DOHH2 (cell line): ENCODE measurements around the gene GLCE.
A peak's percentile ranks its signal among the peaks of the same experiment; 100 is the strongest.

Source experiments
- H3F3A ChIP-seq: fragments of 200-600 bp; sonication (generic), shearing (Covaris generic); 2 replicates; pipeline ENCODE4 v1.6.0; 2016; ENCODE audit warnings: antibody characterized with exemption, mild to moderate bottlenecking; ENCODE audit not compliant: control insufficient read depth, insufficient read depth
- H3K27ac ChIP-seq: fragments of 200-600 bp; sonication (generic); 2 replicates; pipeline ENCODE4 v1.5.1; 2014; ENCODE audit warnings: low read depth, mild to moderate bottlenecking, low read length, moderate library complexity
- H3K27me3 ChIP-seq: fragments of 200-600 bp; sonication (generic); 2 replicates; pipeline ENCODE4 v1.6.1; 2014; ENCODE audit warnings: mild to moderate bottlenecking, low read length, mixed read lengths; ENCODE audit not compliant: control insufficient read depth
- H3K36me3 ChIP-seq: fragments of 200-600 bp; sonication (generic); 2 replicates; pipeline ENCODE4 v1.6.1; 2014; ENCODE audit warnings: mild to moderate bottlenecking, low read length, moderate library complexity, mixed read lengths; ENCODE audit not compliant: control insufficient read depth
- H3K4me1 ChIP-seq: fragments of 200-600 bp; sonication (generic); 2 replicates; pipeline ENCODE4 v1.6.1; 2014; ENCODE audit warnings: mild to moderate bottlenecking, low read length, mixed read lengths; ENCODE audit not compliant: control insufficient read depth
- H3K4me2 ChIP-seq: fragments of 200-600 bp; sonication (generic); 2 replicates; pipeline ENCODE4 v1.6.0; 2014; ENCODE audit warnings: mild to moderate bottlenecking, low read length, moderate library complexity
- H3K4me3 ChIP-seq: fragments of 200-600 bp; sonication (generic); 2 replicates; pipeline ENCODE4 v1.5.1; 2014; ENCODE audit warnings: mild to moderate bottlenecking, low read length, mixed read lengths
- H3K79me2 ChIP-seq: fragments of 200-600 bp; sonication (generic); 2 replicates; pipeline ENCODE4 v1.6.1; 2014; ENCODE audit warnings: mild to moderate bottlenecking, low read length, mixed read lengths; ENCODE audit not compliant: control insufficient read depth
- H3K9me2 ChIP-seq: fragments of 200-600 bp; sonication (generic); replicated peaks from 2 replicates; pipeline ENCODE4 v1.6.1; 2014; ENCODE audit warnings: mild to moderate bottlenecking, low read length, mixed read lengths; ENCODE audit not compliant: control insufficient read depth
- H3K9me3 ChIP-seq: fragments of 200-600 bp; sonication (generic); 2 replicates; pipeline ENCODE4 v1.6.1; 2014; ENCODE audit warnings: antibody characterized with exemption, low read length, mixed read lengths; ENCODE audit not compliant: control insufficient read depth, insufficient read depth
- H4K20me1 ChIP-seq: fragments of 200-600 bp; sonication (generic); 2 replicates; pipeline ENCODE4 v1.6.0; 2014; ENCODE audit warnings: low read depth, mild to moderate bottlenecking, antibody characterized with exemption, low read length, moderate library complexity; ENCODE audit not compliant: control insufficient read depth, insufficient read depth
- EZH2phosphoT487 ChIP-seq: fragments of 200-600 bp; sonication (generic); IDR thresholded peaks from 2 replicates; pipeline ENCODE4 v1.6.1; 2017; ENCODE audit warnings: borderline replicate concordance, mild to moderate bottlenecking, antibody characterized with exemption, low read length, moderate library complexity, mixed read lengths
- TF ChIP-seq, protein P1 (sequence below): fragments of 200-600 bp; sonication (generic); IDR thresholded peaks from one replicate; pipeline ENCODE4 v1.5.1; 2014; ENCODE audit warnings: antibody characterized with exemption, mild to moderate bottlenecking, low read depth, low read length; ENCODE audit not compliant: poor library complexity, severe bottlenecking

The GLCE gene

DNA sequence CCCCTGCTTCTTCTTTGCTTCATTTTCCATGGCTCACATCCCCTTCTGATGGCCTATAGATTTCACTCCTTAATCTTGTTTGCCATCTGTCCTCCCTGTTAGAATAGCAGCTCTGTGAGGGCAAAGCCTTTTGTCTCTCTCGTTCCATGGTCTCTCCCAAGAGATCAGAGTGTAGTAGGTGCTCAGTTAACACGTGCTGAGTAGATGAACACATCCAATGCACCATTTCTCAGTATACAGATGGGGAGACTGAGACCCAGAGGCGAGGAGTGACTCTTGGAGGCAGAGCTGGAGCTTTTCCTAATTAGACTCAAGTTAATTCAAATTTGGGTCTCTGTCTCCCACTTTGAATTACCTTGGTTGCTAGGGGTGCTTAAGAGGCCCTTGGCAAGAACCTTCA lies 142.5 kb downstream of the GLCE start:
- no peaks in the 10 kb centered on the region for H4K20me1 ChIP-seq
- TF ChIP-seq, protein P1, sequence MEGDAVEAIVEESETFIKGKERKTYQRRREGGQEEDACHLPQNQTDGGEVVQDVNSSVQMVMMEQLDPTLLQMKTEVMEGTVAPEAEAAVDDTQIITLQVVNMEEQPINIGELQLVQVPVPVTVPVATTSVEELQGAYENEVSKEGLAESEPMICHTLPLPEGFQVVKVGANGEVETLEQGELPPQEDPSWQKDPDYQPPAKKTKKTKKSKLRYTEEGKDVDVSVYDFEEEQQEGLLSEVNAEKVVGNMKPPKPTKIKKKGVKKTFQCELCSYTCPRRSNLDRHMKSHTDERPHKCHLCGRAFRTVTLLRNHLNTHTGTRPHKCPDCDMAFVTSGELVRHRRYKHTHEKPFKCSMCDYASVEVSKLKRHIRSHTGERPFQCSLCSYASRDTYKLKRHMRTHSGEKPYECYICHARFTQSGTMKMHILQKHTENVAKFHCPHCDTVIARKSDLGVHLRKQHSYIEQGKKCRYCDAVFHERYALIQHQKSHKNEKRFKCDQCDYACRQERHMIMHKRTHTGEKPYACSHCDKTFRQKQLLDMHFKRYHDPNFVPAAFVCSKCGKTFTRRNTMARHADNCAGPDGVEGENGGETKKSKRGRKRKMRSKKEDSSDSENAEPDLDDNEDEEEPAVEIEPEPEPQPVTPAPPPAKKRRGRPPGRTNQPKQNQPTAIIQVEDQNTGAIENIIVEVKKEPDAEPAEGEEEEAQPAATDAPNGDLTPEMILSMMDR: no peak
- no peak for TF ChIP-seq EZH2phosphoT487
- H3K9me3 ChIP-seq: no peaks in the 10 kb centered on the region
- H3K4me1 ChIP-seq: no peaks in the 10 kb centered on the region
- H3K27ac ChIP-seq: no peak overlapping the region
- H3K27me3 ChIP-seq: peaks cover 23% of the 10 kb centered on the region
- H3K4me2 ChIP-seq: no peak overlapping the region
- H3K36me3 ChIP-seq: no peaks in the 10 kb centered on the region
- H3K79me2 ChIP-seq: no peaks in the 10 kb centered on the region
- no peaks in the 10 kb centered on the region for H3F3A ChIP-seq
- H3K4me3 ChIP-seq: no peak overlapping the region
- H3K9me2 ChIP-seq: no peaks in the 10 kb centered on the region

DNA sequence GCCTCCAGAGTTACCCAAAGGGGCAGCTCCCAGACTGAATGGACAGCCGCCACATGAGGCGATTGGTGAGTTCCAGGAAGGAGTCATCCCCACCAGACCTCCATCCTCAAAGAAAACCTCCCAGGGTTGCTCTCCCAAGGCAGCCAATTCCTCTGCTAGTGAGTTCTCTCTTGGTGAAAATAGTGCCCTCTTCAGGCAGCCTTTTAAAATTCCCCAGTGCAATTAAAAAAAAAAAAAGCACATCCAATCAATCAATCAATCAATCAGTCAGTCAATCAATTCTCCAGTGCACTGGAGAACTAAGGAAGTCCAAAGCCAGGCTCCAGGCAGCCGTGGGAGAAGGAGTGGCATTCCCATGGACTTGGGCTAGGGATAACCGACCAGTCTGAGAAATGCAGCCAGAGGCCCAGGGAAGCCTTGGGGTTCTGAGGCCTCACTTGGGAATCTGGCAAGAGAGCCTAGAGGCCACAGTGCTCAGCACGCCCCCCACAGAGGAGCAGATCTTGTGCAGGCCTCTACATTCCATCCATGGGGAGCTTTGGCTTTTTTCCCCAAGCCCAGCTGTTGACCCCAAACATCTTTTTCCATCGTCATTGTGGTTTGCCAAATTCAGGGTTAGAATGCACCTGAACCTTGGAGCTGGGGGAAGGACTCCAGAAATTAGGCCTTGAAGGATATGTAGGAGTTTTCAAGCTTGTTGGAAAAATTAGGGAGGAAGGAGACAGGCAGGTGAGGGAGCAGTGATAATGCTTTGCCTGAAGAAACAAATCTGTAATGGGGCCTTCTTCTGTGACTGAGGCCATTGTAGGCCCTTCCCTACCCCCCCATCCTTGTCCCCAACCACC lies 143.1 kb downstream of the GLCE start:
- Histone ChIP-seq H3K27ac (no peak overlapping the region), H3K4me1 (no peaks in the 10 kb centered on the region), H3K9me2 (no peaks in the 10 kb centered on the region), H3K36me3 (no peaks in the 10 kb centered on the region), H4K20me1 (no peaks in the 10 kb centered on the region), H3K4me2 (no peak overlapping the region), H3K79me2 (no peaks in the 10 kb centered on the region), H3K27me3 (peaks cover 16% of the 10 kb centered on the region), H3F3A (no peaks in the 10 kb centered on the region), H3K4me3 (no peak overlapping the region), H3K9me3 (no peaks in the 10 kb centered on the region)
- TF ChIP-seq, protein P1: peak; percentile 64
- no peak for TF ChIP-seq EZH2phosphoT487

GRCh38 chr15:69304182-69304545 lies 143.7 kb downstream of the GLCE start:
- no peaks in the 10 kb centered on the region for H3K9me2 ChIP-seq
- TF ChIP-seq, protein P1: no peak
- TF ChIP-seq EZH2phosphoT487: no peak
- H3K27ac ChIP-seq: no peak overlapping the region
- peaks cover 10% of the 10 kb centered on the region for H3K27me3 ChIP-seq
- H3K4me3 ChIP-seq: no peak overlapping the region
- H3K4me2 ChIP-seq: no peak overlapping the region
- no peaks in the 10 kb centered on the region for H3K79me2 ChIP-seq
- H3K4me1 ChIP-seq: no peaks in the 10 kb centered on the region
- H4K20me1 ChIP-seq: no peaks in the 10 kb centered on the region
- H3K36me3 ChIP-seq: no peaks in the 10 kb centered on the region
- no peaks in the 10 kb centered on the region for H3K9me3 ChIP-seq
- H3F3A ChIP-seq: no peaks in the 10 kb centered on the region
